IMR-90 (cell line): Measurements from ENCODE around the gene HS2ST1. TPM values are rescaled to one million over a fixed set of nuclear protein-coding genes. Genes with fewer than 3 reads are reported as not detected.

Experiments used
- ATAC-seq: fragments of 200-7000 bp; cut with Tn5 transposase; 2 replicates; pipeline ENCODE4 v1.9.1; 2020; ENCODE audit warnings: low read depth, mild to moderate bottlenecking, moderate library complexity
- BruUV-seq: library from RNA; stranded (reverse); fragments of 400-500 nt; replicated peaks from 2 replicates; lab custom pipeline; 2021; lab: Mats Ljungman, UMichigan
- CTCF ChIA-PET: fragments of 300-600 bp; formaldehyde crosslinking; extraction: SDS; loops from one replicate; lab custom pipeline; 2021; ENCODE audit warnings: antibody characterized with exemption; lab: Yijun Ruan, JAX
- POLR2A ChIA-PET: fragments of 300-600 bp; sonication (Branson Sonifier 250); formaldehyde crosslinking; loops from one replicate; lab custom pipeline; 2022; ENCODE audit warnings: antibody characterized with exemption; ENCODE audit not compliant: unreplicated experiment; lab: Charles Lee
- DNase-seq: peaks from one replicate; pipeline ENCODE4 v3.0.0; 2013
- H2AFZ ChIP-seq: replicated peaks from 2 replicates; pipeline ENCODE3; 2013; ENCODE audit warnings: low read length, mild to moderate bottlenecking; ENCODE audit not compliant: poor library complexity
- H2AK5ac ChIP-seq: 2 replicates; pipeline ENCODE4 v1.6.1; 2013; ENCODE audit warnings: low read depth, low read length, inconsistent platforms
- H2AK9ac ChIP-seq: replicated peaks from 2 replicates; pipeline ENCODE3; 2013; ENCODE audit warnings: mild to moderate bottlenecking, low read depth, low read length, moderate library complexity; ENCODE audit not compliant: poor library complexity
- H2BK120ac ChIP-seq: 2 replicates; pipeline ENCODE4 v1.6.1; 2013; ENCODE audit warnings: low read depth, low read length, inconsistent platforms
- H2BK15ac ChIP-seq: 3 replicates; pipeline ENCODE4 v1.6.1; 2013; ENCODE audit warnings: low read depth, low read length, inconsistent platforms
- H2BK20ac ChIP-seq: 2 replicates; pipeline ENCODE4 v1.6.1; 2013; ENCODE audit warnings: low read depth, mild to moderate bottlenecking, inconsistent platforms, low read length, moderate library complexity
- H2BK5ac ChIP-seq: 2 replicates; pipeline ENCODE4 v1.6.1; 2013; ENCODE audit warnings: mild to moderate bottlenecking, low read depth, low read length, inconsistent platforms; ENCODE audit not compliant: poor library complexity, severe bottlenecking
- H3K14ac ChIP-seq: replicated peaks from 2 replicates; pipeline ENCODE4 v1.6.1; 2013; ENCODE audit warnings: low read depth, low read length, inconsistent platforms
- H3K18ac ChIP-seq: 2 replicates; pipeline ENCODE4 v1.6.1; 2013; ENCODE audit warnings: low read depth, low read length, control low read depth
- H3K23ac ChIP-seq: 2 replicates; pipeline ENCODE4 v1.6.1; 2013; ENCODE audit warnings: low read depth, low read length, inconsistent platforms
- H3K27ac ChIP-seq: 2 replicates; pipeline ENCODE4 v1.5.1; 2013; ENCODE audit warnings: mild to moderate bottlenecking, control low read depth, low read length; ENCODE audit not compliant: insufficient read depth
- H3K27me3 ChIP-seq: 2 replicates; pipeline ENCODE4 v1.6.1; 2013; ENCODE audit warnings: low read length; ENCODE audit not compliant: control insufficient read depth, insufficient read depth
- H3K36me3 ChIP-seq: 2 replicates; pipeline ENCODE4 v1.6.1; 2013; ENCODE audit warnings: low read length, mixed read lengths; ENCODE audit not compliant: control insufficient read depth, insufficient read depth
- H3K4ac ChIP-seq: 2 replicates; pipeline ENCODE4 v1.6.1; 2013; ENCODE audit warnings: low read depth, low read length, inconsistent platforms
- H3K4me1 ChIP-seq: 2 replicates; pipeline ENCODE4 v1.6.1; 2013; ENCODE audit warnings: low read length, mixed read lengths; ENCODE audit not compliant: control insufficient read depth, insufficient read depth
- H3K4me2 ChIP-seq: 2 replicates; pipeline ENCODE4 v1.6.1; 2013; ENCODE audit warnings: low read depth, mild to moderate bottlenecking, control low read depth, low read length, moderate library complexity
- H3K4me3 ChIP-seq: 2 replicates; pipeline ENCODE4 v1.5.1; 2013; ENCODE audit warnings: low read depth, mild to moderate bottlenecking, control low read depth, low read length, moderate library complexity; ENCODE audit not compliant: insufficient read depth
- H3K56ac ChIP-seq: 2 replicates; pipeline ENCODE4 v1.6.1; 2013; ENCODE audit warnings: low read length, inconsistent platforms; ENCODE audit not compliant: insufficient read depth; ENCODE audit errors: extremely low read depth
- H3K79me1 ChIP-seq, 2 experiments: 2 replicates each; pipeline ENCODE4 v1.6.1; 2013; ENCODE audit warnings: low read length in 2 of 2, inconsistent platforms in 1 of 2, low read depth in 1 of 2
- H3K9ac ChIP-seq: 2 replicates; pipeline ENCODE4 v1.6.1; 2013; ENCODE audit warnings: low read depth, low read length, control low read depth
- H3K9me1 ChIP-seq: 2 replicates; pipeline ENCODE4 v1.6.1; 2013; ENCODE audit warnings: low read length, inconsistent platforms; ENCODE audit not compliant: insufficient read depth
- H3K9me3 ChIP-seq: 2 replicates; pipeline ENCODE4 v1.6.1; 2013; ENCODE audit warnings: low read length; ENCODE audit not compliant: control insufficient read depth, insufficient read depth
- H4K20me1 ChIP-seq: 2 replicates; pipeline ENCODE4 v1.6.1; 2013; ENCODE audit warnings: low read length, inconsistent platforms; ENCODE audit not compliant: insufficient read depth
- H4K5ac ChIP-seq: 2 replicates; pipeline ENCODE4 v1.6.1; 2013; ENCODE audit warnings: mild to moderate bottlenecking, low read depth, low read length, control low read depth
- H4K8ac ChIP-seq, 2 experiments: 2 replicates each; pipeline ENCODE4 v1.6.1; 2013; ENCODE audit warnings: low read depth in 2 of 2, low read length in 2 of 2, control low read depth in 1 of 2, inconsistent platforms in 1 of 2
- H4K91ac ChIP-seq: 2 replicates; pipeline ENCODE4 v1.6.1; 2013; ENCODE audit warnings: low read depth, low read length, inconsistent platforms; ENCODE audit not compliant: insufficient read depth
- BHLHE40 ChIP-seq: fragments of 150-350 bp; IDR thresholded peaks from 2 replicates; pipeline ENCODE4 v1.6.1; 2016; ENCODE audit warnings: mild to moderate bottlenecking, low read depth, low read length
- CEBPB ChIP-seq: IDR thresholded peaks from 2 replicates; pipeline ENCODE4 v1.6.1; 2012; ENCODE audit warnings: low read depth, low read length, improper control_type of control experiment
- CHD1 ChIP-seq: IDR thresholded peaks from 2 replicates; pipeline ENCODE4 v1.6.1; 2012; ENCODE audit warnings: low read depth, low read length, improper control_type of control experiment
- CTCF ChIP-seq: conservative IDR thresholded peaks from 2 replicates; pipeline ENCODE4 v1.5.1; 2012; ENCODE audit warnings: mild to moderate bottlenecking, low read depth, low read length, improper control_type of control experiment
- ELK1 ChIP-seq: fragments of 150-350 bp; IDR thresholded peaks from 2 replicates; pipeline ENCODE4 v1.6.1; 2016; ENCODE audit warnings: low read depth, mild to moderate bottlenecking, low read length, moderate library complexity, borderline replicate concordance
- FOS ChIP-seq: fragments of 150-350 bp; IDR thresholded peaks from 2 replicates; pipeline ENCODE4 v1.6.1; 2016; ENCODE audit warnings: low read depth, low read length
- MAFK ChIP-seq: IDR thresholded peaks from 2 replicates; pipeline ENCODE4 v1.6.1; 2012; ENCODE audit warnings: low read depth, low read length, improper control_type of control experiment
- MAZ ChIP-seq: IDR thresholded peaks from 2 replicates; pipeline ENCODE4 v1.6.1; 2012; ENCODE audit warnings: low read depth, mild to moderate bottlenecking, low read length, improper control_type of control experiment, moderate library complexity, borderline replicate concordance
- MXI1 ChIP-seq: IDR thresholded peaks from 2 replicates; pipeline ENCODE4 v1.6.1; 2012; ENCODE audit warnings: low read depth, mild to moderate bottlenecking, low read length, moderate library complexity, borderline replicate concordance
- NFE2L2 ChIP-seq: fragments of 150-350 bp; IDR thresholded peaks from 2 replicates; pipeline ENCODE4 v1.6.1; 2016; ENCODE audit warnings: low read depth, mild to moderate bottlenecking, low read length
- POLR2A ChIP-seq: IDR thresholded peaks from 2 replicates; pipeline ENCODE4 v1.6.1; 2012; ENCODE audit warnings: mild to moderate bottlenecking, low read depth, low read length
- RAD21 ChIP-seq: IDR thresholded peaks from 2 replicates; pipeline ENCODE4 v1.6.1; 2012; ENCODE audit warnings: low read length, improper control_type of control experiment
- RCOR1 ChIP-seq: IDR thresholded peaks from 2 replicates; pipeline ENCODE4 v1.6.1; 2012; ENCODE audit warnings: mild to moderate bottlenecking, low read length, improper control_type of control experiment; ENCODE audit not compliant: insufficient replicate concordance
- RFX5 ChIP-seq: IDR thresholded peaks from 2 replicates; pipeline ENCODE4 v1.8.0; 2012; ENCODE audit warnings: low read depth, mild to moderate bottlenecking, low read length, moderate library complexity
- USF2 ChIP-seq: fragments of 150-350 bp; IDR thresholded peaks from 2 replicates; pipeline ENCODE4 v1.6.1; 2017; ENCODE audit warnings: mild to moderate bottlenecking, antibody characterized with exemption, low read length, low read depth
- whole genome bisulfite sequencing, 2 experiments: methylation state at CpG; one replicate each; pipeline versions ENCODE4 v1.1.5 to v1.1.7; 2013; ENCODE audit warnings: missing lambda C conversion rate in 2 of 2; ENCODE audit not compliant: insufficient read length in 1 of 2; ENCODE audit errors: extremely low coverage in 2 of 2; 5-methylcytosine and 5-hydroxymethylcytosine counted together
- dilution Hi-C: fragments of 300-500 bp; cut with HindIII; formaldehyde crosslinking; loops from one replicate; pipeline ENCODE4 v1.14.3; 2018; ENCODE audit warnings: low sequenced_read_pairs; ENCODE audit not compliant: unreplicated experiment
- in situ Hi-C: fragments of 300-500 bp; cut with MboI; formaldehyde crosslinking; loops from 3 replicates; pipeline ENCODE4 v1.14.3; 2019; ENCODE audit warnings: low sequenced_read_pairs, inconsistent platforms, mixed read lengths
- intact Hi-C: fragments of 100-400 bp; cut with micrococcal nuclease; formaldehyde crosslinking; loops from 2 replicates; pipeline ENCODE4 v1.10.0; 2022
- polyA plus RNA-seq, 3 experiments: library from polyadenylated mRNA; depleted of rRNA; stranded (reverse); fragments of >200 nt; gene quantifications; 2 replicates each; pipeline ENCODE4 v1.2.3, GENCODE V29; 2012; ENCODE audit warnings: low replicate concordance in 1 of 3
- total RNA-seq: library from RNA; depleted of rRNA; stranded (reverse); fragments of >200 nt; gene quantifications from 2 replicates; pipeline ENCODE4 v1.2.3, GENCODE V29; 2012

The HS2ST1 gene
- total and polyA plus RNA-seq, 2 of the 4 experiments (the other 2 are of a cell fraction), result 7.8 to 13.1 TPM

- Histone ChIP-seq H3K36me3 (no peaks in the 10 kb centered on the region), H3K4me3 (no peak overlapping the region), H4K8ac (no peak overlapping the region), H3K56ac (no peak overlapping the region), H2BK120ac (no peak overlapping the region), H4K91ac (no peak overlapping the region), H4K20me1 (no peaks in the 10 kb centered on the region), H3K9ac (no peak overlapping the region), H3K9me3 (no peaks in the 10 kb centered on the region), H2AK9ac (no peak overlapping the region), H2BK20ac (no peak overlapping the region), H2BK5ac (no peak overlapping the region), H2BK15ac (no peak overlapping the region), H3K23ac (no peak overlapping the region), H3K18ac (no peak overlapping the region), H3K4me1 (no peaks in the 10 kb centered on the region), H3K79me1 (peaks cover 3 to 5% of the 10 kb centered on the region in 2 experiments; a peak in 2 of 4 replicates), H4K5ac (no peak overlapping the region), H3K4me2 (no peak overlapping the region), H3K4ac (no peak overlapping the region), H2AFZ (peak overlapping the region; percentile 60), H3K27ac (no peak overlapping the region), H2AK5ac (no peak overlapping the region), H3K27me3 (no peaks in the 10 kb centered on the region), H3K9me1 (peaks cover 4% of the 10 kb centered on the region), H3K14ac (no peak overlapping the region)
- dilution Hi-C loops, result no loop called here
- CTCF ChIA-PET, result interaction anchor here (1.0 kb wide), 1 partner anchor 9 kb away, joined by 3 read pairs; no protein-coding TSS in a partner anchor
- BruUV-seq, result no TSS peak
- POLR2A ChIA-PET, result no interaction called here
- no CpG with 5 or more reads among the region's 2 CpGs for WGBS, 2 experiments
- in situ Hi-C loops, result no loop called here
- peak; percentile 56; the same call in 1 of the 2 replicates for ATAC-seq
- intact Hi-C loops, result no loop called here
- peak; percentile 22 for DNase-seq
- TF ChIP-seq MAZ (no peak), MXI1 (no peak), CTCF (peak; percentile 40), RCOR1 (no peak), CEBPB (no peak), POLR2A (no peak), FOS (no peak), NFE2L2 (no peak), MAFK (no peak), CHD1 (no peak), USF2 (no peak), RFX5 (no peak), RAD21 (peak; percentile 40; the same call in 1 of the 2 replicates), ELK1 (no peak), BHLHE40 (no peak)
These were observed 110.6 kb downstream of the HS2ST1 start for GRCh38 chr1:87024936-87025540.
